NT2/D1 (cell line): ENCODE data around the gene TEX19.

Source experiments
- DNase-seq: peaks from one replicate; pipeline ENCODE4 v3.0.0-alpha.2; 2011; ENCODE audit warnings: low read depth, low spot score
- H3K27me3 ChIP-seq: 2 replicates; pipeline ENCODE4 v1.6.0; 2011; ENCODE audit warnings: mild to moderate bottlenecking; ENCODE audit not compliant: insufficient read length, insufficient read depth
- H3K36me3 ChIP-seq: 2 replicates; pipeline ENCODE4 v1.6.1; 2011; ENCODE audit warnings: mild to moderate bottlenecking, low read length, mixed read lengths; ENCODE audit not compliant: insufficient read depth, insufficient read length
- H3K4me1 ChIP-seq: 2 replicates; pipeline ENCODE4 v1.5.1; 2011; ENCODE audit not compliant: insufficient read depth, insufficient read length
- H3K4me3 ChIP-seq: 2 replicates; pipeline ENCODE4 v1.5.1; 2011; ENCODE audit warnings: low read depth; ENCODE audit not compliant: insufficient read length
- H3K9ac ChIP-seq: 2 replicates; pipeline ENCODE4 v1.6.0; 2011; ENCODE audit warnings: low read depth; ENCODE audit not compliant: insufficient read length
- H3K9me3 ChIP-seq: 2 replicates; pipeline ENCODE4 v1.5.1; 2011; ENCODE audit warnings: mild to moderate bottlenecking, low read length; ENCODE audit not compliant: insufficient read depth
- SUZ12 ChIP-seq: IDR thresholded peaks from 2 replicates; pipeline ENCODE4 v1.6.1; 2011; ENCODE audit not compliant: insufficient read length, insufficient read depth; ENCODE audit errors: extremely low read depth
- YY1 ChIP-seq: IDR thresholded peaks from 2 replicates; pipeline ENCODE4 v1.6.1; 2011; ENCODE audit not compliant: insufficient read length, insufficient read depth
- ZNF274 ChIP-seq: IDR thresholded peaks from 2 replicates; pipeline ENCODE4 v1.6.1; 2011; ENCODE audit warnings: mild to moderate bottlenecking, low read depth, low read length

The TEX19 gene

DNA sequence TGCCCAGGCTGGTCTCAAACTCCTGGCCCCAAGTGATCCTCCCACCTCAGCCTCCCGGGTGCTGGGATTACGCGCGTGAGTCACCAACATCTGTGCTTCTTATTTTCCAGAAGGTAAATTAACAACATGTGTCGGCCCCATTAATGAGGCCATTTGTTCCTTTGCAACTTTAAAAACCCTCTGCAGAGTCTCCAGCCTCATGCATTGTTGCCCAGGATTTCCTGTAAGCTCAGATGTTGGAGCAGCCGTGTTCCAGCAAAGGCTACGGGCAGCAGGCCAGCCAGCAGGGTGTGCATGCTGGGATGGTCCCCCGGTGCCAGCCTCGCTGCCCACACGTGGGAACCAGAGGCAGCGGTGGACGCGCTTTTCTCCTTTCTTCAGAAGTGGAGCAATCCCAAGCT, 40.0 kb downstream of the TEX19 start:
- H3K9me3 ChIP-seq = no peaks in the 10 kb centered on the region
- no peak for TF ChIP-seq SUZ12
- no peak for TF ChIP-seq YY1
- TF ChIP-seq ZNF274 = no peak
- H3K4me1 ChIP-seq = no peaks in the 10 kb centered on the region
- peaks cover 35% of the 10 kb centered on the region for H3K36me3 ChIP-seq
- H3K9ac ChIP-seq = no peak overlapping the region
- no peak overlapping the region for H3K4me3 ChIP-seq
- no peaks in the 10 kb centered on the region for H3K27me3 ChIP-seq
- DNase-seq = no peak

DNA sequence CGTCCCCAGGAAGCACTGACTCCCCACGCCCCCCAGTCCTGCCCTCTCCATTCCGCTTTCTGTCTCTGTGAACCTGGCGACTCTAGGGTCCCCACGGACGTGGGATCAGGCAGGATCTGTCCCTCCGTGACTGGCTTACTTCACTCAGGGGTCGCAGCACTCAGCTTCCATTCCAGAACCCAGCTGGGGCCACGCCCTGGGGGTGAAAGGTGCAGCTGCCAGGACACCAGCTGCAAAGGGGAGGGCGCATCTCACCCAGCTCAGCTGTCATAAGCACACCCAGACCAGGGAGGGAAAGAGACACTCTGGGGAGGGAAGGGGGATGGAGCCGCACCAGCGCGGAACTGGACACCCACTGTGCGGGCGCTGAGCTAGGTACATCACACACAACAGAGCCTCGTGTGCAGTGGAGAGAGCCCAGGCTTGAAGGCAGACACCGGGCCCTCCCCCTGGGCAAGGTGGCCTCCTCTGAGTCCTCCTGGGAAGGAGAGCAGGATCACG, 40.6 kb downstream of the TEX19 start:
- Histone ChIP-seq H3K9me3 (no peaks in the 10 kb centered on the region), H3K36me3 (peaks cover 34% of the 10 kb centered on the region), H3K4me3 (no peak overlapping the region), H3K4me1 (no peaks in the 10 kb centered on the region), H3K27me3 (no peaks in the 10 kb centered on the region), H3K9ac (peak overlapping the region; percentile 15)
- no peak for DNase-seq
- TF ChIP-seq ZNF274 = no peak

DNA sequence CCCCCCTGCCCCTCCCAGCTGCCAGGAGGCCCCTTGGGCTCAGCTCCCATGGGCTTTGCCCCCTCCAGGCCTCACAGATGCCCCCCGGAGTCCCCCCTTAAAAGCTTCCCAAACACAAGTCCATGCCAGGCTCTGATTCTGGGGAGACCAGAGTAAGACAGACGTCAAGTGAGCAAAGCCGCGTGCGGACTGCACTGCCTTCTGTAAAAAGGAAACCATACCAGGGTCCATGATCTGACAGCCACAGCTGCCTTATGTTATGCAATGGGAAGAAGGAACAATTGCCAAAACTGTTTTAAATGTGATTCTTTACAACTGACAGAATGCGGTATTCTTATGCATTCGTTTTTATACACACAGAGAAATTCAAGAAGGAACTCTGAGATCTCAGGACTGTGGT, 41.2 kb downstream of the TEX19 start:
- Histone ChIP-seq H3K4me3 (no peak overlapping the region), H3K36me3 (peaks cover 34% of the 10 kb centered on the region), H3K9me3 (no peaks in the 10 kb centered on the region), H3K4me1 (no peaks in the 10 kb centered on the region), H3K27me3 (no peaks in the 10 kb centered on the region), H3K9ac (peak overlapping the region; percentile 15)
- TF ChIP-seq ZNF274 = no peak
- no peak for TF ChIP-seq SUZ12
- no peak for TF ChIP-seq YY1
- DNase-seq = no peak

DNA sequence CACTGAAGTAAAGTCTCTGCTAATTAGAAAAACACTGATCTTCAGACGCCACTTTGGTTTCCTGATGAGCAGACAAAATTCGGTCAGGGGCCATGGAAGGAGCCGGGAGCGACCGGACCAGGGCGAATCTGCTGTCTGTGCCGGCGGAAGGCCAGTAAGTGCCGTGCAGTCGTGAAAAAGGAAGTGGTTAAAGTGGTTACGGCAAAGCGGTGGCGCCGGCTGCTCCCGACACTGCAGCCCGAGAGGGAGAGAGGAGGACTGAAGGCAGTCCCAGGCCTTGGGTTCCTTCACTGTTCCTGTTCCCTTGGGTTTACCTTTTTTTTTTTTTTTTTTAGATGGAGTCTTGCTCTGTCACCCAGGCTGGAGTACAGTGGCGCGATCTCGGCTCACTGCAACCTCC, 41.8 kb downstream of the TEX19 start:
- no peak overlapping the region for H3K4me3 ChIP-seq
- no peak for DNase-seq
- H3K27me3 ChIP-seq = no peaks in the 10 kb centered on the region
- H3K36me3 ChIP-seq = peaks cover 34% of the 10 kb centered on the region
- H3K9me3 ChIP-seq = no peaks in the 10 kb centered on the region
- TF ChIP-seq ZNF274 (no peak), YY1 (no peak), SUZ12 (no peak)
- H3K9ac ChIP-seq = no peak overlapping the region
- no peaks in the 10 kb centered on the region for H3K4me1 ChIP-seq

DNA sequence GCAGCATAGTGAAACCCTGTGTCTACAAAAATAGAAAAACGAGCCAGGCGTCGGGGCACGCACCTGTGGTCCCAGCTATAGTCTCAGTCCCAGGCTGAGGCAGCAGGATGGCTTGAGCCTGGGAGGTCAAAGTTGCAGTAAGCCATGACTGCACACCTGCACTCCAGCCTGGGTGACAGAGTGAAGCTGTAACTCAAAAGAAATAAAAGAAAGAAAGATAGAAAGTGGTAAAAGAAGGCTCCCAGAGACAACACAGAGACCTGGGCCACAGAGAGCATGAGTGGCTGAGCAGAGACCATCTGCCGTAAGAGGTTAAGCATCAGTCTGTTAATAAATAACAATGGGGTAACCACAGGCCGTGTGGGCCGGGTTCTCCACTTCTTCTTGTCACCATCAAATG, 43.8 kb downstream of the TEX19 start:
- no peaks in the 10 kb centered on the region for H3K27me3 ChIP-seq
- no peaks in the 10 kb centered on the region for H3K4me1 ChIP-seq
- H3K9me3 ChIP-seq = no peaks in the 10 kb centered on the region
- TF ChIP-seq SUZ12 (no peak), ZNF274 (no peak), YY1 (no peak)
- H3K36me3 ChIP-seq = peaks cover 33% of the 10 kb centered on the region
- no peak overlapping the region for H3K4me3 ChIP-seq
- DNase-seq = no peak
- H3K9ac ChIP-seq = no peak overlapping the region

DNA sequence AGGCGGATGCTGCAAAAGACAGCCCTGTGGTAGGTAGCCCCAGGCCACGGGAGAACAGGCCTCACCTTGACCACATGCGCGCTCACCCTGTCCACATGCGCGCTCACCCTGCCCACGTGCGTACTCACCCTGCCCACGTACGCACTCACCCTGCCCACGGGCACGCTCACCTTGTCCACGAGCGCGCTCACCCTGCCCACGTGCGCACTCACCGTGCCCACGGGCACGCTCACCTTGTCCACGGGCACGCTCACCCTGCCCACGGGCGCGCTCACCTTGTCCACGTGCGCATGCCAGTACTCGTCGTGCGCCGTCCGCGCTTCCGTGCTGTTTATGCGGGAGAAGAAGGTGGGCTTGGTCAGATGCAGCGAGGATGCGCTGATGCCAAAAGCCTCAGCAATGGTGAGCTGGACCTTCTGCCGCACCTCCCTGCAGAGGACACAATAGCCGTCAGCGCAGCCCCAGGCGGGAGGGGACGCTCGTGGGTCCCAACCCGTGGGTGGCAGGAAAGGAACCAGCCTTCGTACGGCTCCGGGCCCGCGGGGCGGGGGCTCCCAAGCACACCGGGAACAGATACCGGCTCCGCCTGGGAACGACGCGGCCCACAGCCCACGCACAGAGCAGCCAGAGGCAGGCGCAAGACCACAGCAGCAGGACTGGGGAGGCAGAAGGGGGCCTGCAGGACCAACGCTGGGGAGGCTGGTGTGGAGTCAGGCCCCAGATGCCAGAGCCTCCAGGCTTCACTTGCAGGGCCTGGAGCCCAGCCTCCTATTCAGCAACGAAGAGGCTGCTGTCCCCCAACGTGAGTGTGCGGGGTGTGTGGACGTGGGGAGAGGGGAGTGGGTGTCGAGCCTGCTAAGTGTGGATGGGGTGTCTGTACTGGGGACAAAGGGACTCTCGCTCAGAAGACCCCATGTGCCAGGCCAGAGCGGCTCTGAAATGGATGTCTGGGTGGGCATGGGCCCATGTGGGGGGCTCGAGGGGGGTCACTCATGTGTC, 44.9 kb downstream of the TEX19 start:
- H3K27me3 ChIP-seq = no peaks in the 10 kb centered on the region
- H3K36me3 ChIP-seq = peaks cover 35% of the 10 kb centered on the region
- no peak for DNase-seq
- H3K9me3 ChIP-seq = no peaks in the 10 kb centered on the region
- no peak overlapping the region for H3K9ac ChIP-seq
- no peaks in the 10 kb centered on the region for H3K4me1 ChIP-seq
- H3K4me3 ChIP-seq = no peak overlapping the region
- TF ChIP-seq YY1 (no peak), SUZ12 (no peak), ZNF274 (no peak)

DNA sequence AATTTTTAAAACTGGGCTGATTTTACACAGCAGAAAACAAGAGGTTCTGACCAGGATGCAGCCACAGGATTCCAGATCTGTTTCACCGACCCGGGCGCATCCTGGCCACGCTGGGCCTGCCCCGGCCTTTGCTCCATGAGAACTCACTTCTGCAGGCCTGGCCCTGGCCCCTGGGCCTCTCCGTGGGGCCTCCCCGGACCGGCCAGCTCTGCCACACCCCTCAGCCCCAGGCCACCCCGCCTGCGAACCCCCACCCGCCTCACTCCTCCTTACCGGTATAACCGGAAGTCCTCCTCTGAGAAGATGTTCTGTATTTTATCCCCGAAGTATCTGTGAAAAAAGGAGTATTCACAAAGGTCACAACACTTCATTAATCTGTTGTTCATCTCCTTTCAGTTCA, 46.0 kb downstream of the TEX19 start:
- H3K9ac ChIP-seq = no peak overlapping the region
- peaks cover 2% of the 10 kb centered on the region for H3K4me1 ChIP-seq
- DNase-seq = no peak
- TF ChIP-seq SUZ12 = no peak
- TF ChIP-seq ZNF274 = no peak
- no peak for TF ChIP-seq YY1
- no peak overlapping the region for H3K4me3 ChIP-seq
- H3K27me3 ChIP-seq = no peaks in the 10 kb centered on the region
- H3K36me3 ChIP-seq = peaks cover 36% of the 10 kb centered on the region
- no peaks in the 10 kb centered on the region for H3K9me3 ChIP-seq
